NCI-H2196 treated with DMSO at 0.1 percent for 48 hours (cell line): ENCODE data around the gene EEF2.
"Not testable (repeated sequence)": the region's sequence is repeated elsewhere in the genome, so short reads cannot be mapped to it uniquely, and the experiment has no call there.

Experiments used
- DNase-seq: peaks from one replicate; lab custom pipeline; 2025; ENCODE audit not compliant: unreplicated experiment; lab: John Stamatoyannopoulos, UW

Gene EEF2

DNA sequence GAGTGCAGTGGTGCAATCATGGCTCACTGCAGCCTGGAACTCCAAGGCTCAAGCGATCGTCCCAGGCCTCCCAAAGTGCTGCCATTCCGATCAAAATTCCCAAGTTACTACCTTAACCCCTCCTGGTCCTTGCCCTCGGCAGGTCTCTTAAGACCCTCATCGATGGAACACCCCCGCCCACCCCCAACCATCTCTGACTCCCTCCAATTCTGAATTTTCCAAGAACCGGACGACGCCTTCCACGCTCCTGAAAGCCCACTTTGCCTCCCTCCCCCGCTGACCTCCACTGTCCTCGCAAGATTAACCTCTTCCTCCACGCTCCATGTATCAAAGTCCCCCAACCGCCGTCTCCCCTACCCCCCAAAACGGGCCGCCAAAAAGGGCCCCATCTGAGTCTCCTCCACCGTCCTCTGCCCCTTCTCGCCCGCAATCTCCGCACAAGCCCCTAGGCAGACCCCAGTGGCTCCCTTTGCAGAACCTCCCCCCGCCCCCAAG lies 14.9 kb downstream of the EEF2 start:
- no peak for DNase-seq

DNA sequence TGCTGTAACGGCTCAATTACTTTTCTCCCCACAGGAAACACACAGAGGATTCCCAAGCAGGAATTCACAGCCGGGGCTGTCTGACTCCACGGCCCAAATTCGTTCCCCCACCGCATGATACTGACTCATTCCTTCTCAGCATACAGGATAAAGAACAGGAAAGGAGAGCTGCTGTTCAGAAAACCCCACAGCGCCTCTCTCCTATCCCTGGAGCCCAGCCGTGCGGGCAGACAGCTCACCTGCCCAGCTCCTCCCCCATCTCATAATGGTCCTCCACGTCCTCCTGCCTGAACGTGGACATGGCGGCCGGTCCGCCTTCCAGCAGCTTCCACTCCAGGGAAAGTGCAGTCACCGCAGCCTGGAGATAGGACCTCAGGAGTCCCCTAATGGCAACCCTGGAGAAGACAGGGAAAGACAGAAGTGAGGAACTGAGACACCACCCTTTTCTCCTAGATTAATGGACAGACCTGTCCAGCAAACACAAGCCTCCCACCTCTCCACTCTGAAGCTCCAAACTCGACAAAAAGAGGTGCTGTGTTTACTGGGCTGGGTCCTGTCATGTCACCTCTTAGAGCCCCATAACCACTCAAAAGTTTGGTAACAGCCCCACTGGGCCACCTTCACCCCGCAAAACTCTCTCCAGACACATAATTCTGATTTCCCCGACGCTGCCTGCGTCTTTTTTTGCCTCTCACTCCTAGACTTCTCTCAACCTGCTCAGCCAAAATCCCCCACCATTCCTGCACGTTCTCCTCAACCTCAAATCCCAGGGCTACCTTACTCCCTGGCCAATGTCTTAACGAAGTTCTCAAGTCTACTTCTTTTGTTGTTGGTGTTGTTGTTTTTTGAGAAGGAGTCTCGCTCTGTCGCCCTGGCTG lies 15.6 kb downstream of the EEF2 start:
- peak; percentile 48 for DNase-seq

DNA sequence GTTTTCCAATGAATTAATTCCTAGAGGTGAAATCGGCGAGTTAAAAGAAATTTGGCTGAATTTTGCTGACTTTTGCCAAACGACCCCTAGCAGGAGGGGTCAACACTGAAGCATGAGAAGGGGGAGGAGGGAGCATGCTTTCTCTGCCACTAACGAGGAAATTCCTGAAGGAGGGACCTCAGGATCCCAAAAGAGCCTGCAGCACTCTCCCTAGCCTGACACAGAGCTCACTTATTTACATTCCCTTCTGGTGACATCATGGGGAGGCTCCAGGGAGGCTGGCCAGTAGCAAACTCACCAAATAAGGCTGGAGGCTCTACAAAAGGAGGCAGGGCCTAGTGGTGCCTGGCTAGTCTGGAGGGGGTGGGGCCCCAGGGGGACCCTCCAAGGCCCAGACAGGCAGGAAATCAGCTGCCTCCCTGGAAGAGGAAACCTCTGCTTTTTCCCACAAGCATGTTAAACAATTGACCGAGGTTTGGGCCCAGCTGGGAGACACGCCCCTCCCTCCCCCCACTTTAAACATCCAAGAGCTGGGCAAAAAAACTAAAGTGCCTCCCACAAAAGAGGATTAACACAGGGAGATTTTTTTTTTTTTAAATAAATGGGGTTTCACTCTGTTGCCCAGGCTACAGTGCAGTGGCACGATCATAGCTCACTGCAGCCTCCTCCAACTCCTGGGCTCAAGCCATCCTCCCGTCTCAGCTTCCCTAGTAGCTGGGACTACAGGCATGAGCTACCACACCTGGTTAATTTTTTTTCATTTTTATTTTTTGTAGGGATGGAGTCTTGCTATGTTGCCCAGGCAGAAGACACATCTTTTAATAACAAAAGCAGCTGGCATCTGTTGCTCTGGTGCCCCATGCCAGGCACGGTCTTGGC lies 16.5 kb downstream of the EEF2 start:
- DNase-seq = peak; percentile 90

DNA sequence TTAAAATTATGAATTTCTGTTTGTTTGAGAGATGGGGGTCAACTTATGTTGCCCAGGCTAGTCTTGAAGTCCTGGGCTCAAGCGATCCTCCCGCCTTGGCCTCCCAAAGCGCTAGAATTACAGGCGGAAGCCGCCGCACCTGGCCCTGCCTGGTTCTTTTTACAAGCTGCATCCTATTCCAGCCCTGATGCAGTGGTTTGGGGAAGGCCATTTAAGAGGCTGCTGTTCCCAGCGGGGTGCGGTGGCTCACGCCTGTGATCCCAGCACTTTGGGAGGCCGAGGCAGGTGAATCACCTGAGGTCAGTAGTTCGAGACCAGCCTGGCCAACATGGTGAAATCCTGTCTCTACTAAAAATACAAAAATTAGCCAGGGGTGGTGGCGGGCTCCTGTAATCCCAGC lies 17.3 kb downstream of the EEF2 start:
- DNase-seq = not testable (repeated sequence)

GRCh38 chr19:3966051-3967017 lies 18.9 kb downstream of the EEF2 start:
- peak; percentile 21 for DNase-seq

GRCh38 chr19:3964256-3965194 lies 20.7 kb downstream of the EEF2 start:
- DNase-seq = no peak

GRCh38 chr19:3963458-3964255 lies 21.6 kb downstream of the EEF2 start:
- DNase-seq = no peak

DNA sequence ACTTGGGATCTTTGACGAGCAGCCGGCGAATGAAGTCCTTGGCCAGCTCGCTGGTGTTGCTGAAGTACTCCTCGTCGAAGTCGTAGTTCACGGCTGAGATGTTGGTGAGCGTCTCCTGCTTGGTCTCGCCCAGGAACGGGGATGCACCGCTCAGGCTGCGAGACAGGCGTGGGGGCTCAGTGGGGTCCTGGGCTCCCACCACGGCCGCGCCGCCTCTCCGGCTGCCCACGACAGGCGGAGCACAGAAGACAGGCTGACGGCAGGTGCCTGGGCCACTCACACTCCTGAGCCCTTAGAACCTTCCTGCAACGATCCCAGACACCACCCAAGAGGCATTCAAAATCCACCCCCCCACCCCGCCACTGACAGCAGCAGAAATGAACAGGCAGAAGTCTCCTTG lies 24.3 kb downstream of the EEF2 start:
- DNase-seq = no peak

DNA sequence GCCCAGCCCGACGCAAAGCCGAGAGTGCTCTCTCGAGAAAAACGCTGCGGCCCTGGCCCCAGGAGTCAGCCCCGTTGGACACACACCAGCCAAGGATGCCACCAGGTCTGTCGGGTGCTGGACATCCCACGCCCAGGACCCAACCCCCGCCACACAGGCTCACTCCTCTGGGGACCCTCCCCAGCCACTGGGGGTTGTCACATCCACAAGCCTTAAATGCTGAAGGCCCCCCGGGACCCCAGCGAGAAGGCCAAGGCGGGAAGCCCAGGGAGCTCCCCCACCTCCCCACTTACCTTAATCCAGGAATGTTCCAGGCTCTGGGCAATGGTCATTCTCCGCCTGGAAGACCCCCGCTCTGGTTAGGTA lies 25.5 kb downstream of the EEF2 start:
- no peak for DNase-seq

- no peak for DNase-seq
Observed at GRCh38 chr19:3958836-3959765, 26.2 kb downstream of the EEF2 start.

DNA sequence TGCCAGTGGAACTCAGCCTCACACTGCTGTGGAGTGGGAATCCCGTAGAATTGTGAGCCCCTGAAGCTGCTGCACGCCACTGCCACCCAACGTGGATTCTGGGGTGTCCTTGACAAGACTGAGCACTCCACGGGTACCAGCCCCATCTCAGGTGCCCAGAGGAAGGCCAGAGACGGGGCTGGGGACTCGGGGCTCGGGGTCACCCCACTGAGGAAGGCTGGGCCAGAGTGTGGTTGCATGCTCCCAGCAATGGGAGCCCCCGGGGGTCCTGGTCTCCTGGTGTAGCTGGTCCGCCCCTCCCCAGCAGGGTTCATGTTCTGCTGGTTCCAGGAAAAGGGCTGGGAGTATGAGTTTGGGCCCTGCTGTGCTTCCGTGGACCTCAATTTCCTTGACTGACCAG lies 29.6 kb downstream of the EEF2 start:
- no peak for DNase-seq

- DNase-seq = not testable (repeated sequence)
Observed at GRCh38 chr19:3955276-3955675, 30.0 kb downstream of the EEF2 start.

DNA sequence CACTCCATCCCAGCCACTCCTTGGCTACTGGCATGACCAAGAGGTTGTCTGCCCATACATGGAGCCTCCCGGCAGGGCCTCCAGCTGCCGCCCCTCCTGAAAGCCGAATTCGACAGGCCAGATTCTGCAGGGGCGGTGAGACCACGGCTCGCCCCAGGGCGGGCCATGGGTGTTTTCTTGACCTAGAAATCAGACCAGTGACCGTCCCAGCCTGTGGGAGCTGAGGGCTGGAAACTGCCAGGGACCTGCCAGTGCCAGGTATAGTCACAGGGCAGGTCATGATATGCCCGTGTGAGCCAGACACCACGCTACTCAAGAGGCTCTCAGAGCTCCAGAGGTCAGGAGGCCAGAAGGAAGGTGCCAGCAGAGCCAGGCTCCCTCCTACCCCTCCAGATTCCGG lies 31.2 kb downstream of the EEF2 start:
- no peak for DNase-seq

DNA sequence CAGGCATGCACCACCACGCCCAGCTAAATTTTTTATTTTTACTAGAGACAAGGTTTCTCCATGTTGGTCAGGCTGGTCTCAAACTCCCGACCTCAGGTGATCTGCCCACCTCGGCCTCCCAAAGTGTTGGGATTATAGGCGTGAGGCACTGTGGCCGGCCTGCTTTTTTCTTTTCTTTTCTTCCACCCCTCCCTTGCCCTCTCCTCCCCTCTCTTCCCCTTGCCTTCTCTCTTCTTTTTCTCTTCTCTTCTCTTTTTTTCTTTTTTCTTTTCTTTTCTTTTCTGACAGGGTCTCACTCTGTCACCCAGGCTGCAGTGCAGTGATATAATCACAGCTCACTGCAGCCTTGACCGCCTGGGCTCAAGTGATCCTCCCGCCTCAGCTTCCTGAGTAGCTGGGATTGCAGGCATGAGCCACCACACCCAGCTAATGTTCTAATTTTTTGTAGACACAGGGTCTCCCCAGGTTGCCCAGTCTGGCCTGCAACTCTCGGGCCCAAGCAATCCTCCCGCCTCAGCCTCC lies 32.4 kb downstream of the EEF2 start:
- DNase-seq = not testable (repeated sequence)

DNA sequence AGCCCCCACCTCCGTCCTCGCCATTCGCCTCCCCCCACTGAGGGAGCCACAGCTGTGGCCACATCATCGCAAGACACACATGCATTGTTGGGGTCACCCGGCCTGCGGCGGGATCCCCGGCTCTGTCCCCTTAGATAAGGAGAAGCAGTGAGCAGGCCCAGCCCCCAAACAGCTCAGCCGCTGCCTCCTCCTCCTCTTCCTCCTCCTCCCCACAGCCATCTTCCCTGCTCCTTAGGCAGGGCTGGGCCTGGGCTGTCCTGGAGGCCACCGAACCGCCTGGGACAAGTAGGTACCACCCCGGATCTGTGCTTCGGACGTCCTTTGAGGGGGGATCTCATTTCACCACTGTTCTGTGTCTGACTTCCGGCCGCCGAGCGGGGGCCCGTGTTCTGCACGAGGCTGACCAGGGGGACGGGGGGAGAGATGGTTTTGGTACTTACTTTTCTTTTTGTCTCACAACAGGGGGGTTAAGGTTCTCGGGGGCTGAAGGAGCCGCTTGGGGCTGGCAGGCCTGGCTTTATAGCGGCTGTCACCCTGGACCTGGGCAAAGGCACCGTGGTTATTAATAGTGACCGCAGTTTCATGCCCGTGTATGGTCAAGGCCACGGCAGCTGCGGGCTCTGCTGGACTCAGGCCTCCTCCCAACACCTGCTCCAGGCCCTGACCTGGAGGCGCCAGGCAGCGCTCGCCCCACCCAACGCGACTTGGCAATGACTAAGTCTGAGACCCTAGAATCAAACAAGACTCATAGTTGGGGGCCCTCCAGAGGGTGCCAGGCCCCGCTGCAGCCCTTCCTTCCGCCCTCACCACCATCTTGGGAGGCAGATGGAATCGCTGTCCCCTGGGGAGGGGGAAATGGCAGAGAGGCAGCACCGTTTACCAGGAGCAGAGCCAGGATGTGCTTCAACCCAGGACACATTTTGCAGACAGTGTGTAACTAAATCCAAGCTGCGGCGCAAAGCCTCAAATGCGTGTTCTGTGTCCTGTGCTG lies 34.1 kb downstream of the EEF2 start:
- no peak for DNase-seq
